Spleen (tissue), 11 donors: ENCODE data around the gene ADM2. TPM values are rescaled to one million over a fixed set of nuclear protein-coding genes. Genes with fewer than 3 reads are reported as not detected.

Source experiments
- DNase-seq: peaks from one replicate; pipeline ENCODE4 v3.0.0-alpha.2; 2020
- H3K27ac ChIP-seq, 8 donors: fragments of 200-600 bp; sonication (generic) in 7 of 8; 1 replicate in 4 of 8; 2 replicates in 4 of 8; pipeline versions ENCODE4 v1.5.0 to v1.8.0; 2016 to 2021; ENCODE audit warnings: inconsistent platforms in 4 of 8, mild to moderate bottlenecking in 4 of 8, moderate library complexity in 1 of 8
- H3K27me3 ChIP-seq, 7 donors: fragments of 200-600 bp; sonication (generic) in 6 of 7; replicated peaks in 1 of 7; 1 replicate in 4 of 7; 2 replicates in 3 of 7; pipeline versions ENCODE4 v1.5.0 to v1.8.0; 2016 to 2021; ENCODE audit warnings: inconsistent platforms in 3 of 7, mild to moderate bottlenecking in 1 of 7
- H3K36me3 ChIP-seq, 6 donors: fragments of 200-600 bp; sonication (generic) in 5 of 6; 1 replicate in 4 of 6; 2 replicates in 2 of 6; pipeline versions ENCODE4 v1.5.0 to v1.8.0; 2016 to 2021; ENCODE audit warnings: inconsistent platforms in 2 of 6
- H3K4me1 ChIP-seq, 6 donors: fragments of 200-600 bp; sonication (generic) in 5 of 6; 1 replicate in 3 of 6; 2 replicates in 3 of 6; pipeline versions ENCODE4 v1.5.0 to v1.8.0; 2016 to 2021; ENCODE audit warnings: inconsistent platforms in 3 of 6
- H3K4me3 ChIP-seq, 8 donors: fragments of 200-600 bp; sonication (generic) in 7 of 8; 1 replicate in 4 of 8; 2 replicates in 4 of 8; pipeline versions ENCODE4 v1.5.0 to v1.8.0; 2016 to 2021; ENCODE audit warnings: inconsistent platforms in 4 of 8, mild to moderate bottlenecking in 4 of 8, moderate library complexity in 2 of 8
- H3K9me3 ChIP-seq, 8 donors: fragments of 200-600 bp; sonication (generic) in 7 of 8; 1 replicate in 4 of 8; 2 replicates in 4 of 8; pipeline versions ENCODE4 v1.5.0 to v1.8.0; 2016 to 2021; ENCODE audit warnings: inconsistent platforms in 4 of 8
- CTCF ChIP-seq, 11 experiments: fragments of 200-600 bp in 7 of 11; fragments of 450-650 bp in 4 of 11; sonication (generic) in 4 of 11; IDR thresholded peaks in 8 of 11; conservative IDR thresholded peaks in 3 of 11; 1 replicate in 7 of 11; 2 replicates in 4 of 11; pipeline versions ENCODE4 v1.4.0 to v1.8.0; 2016 to 2021; ENCODE audit warnings: antibody characterized with exemption in 11 of 11, inconsistent platforms in 4 of 11, mild to moderate bottlenecking in 1 of 11
- POLR2A ChIP-seq, 3 donors: fragments of 450-650 bp; IDR thresholded peaks; one replicate each; pipeline ENCODE4 v1.5.1; 2017; ENCODE audit warnings: antibody characterized with exemption in 3 of 3, mild to moderate bottlenecking in 1 of 3
- POLR2AphosphoS5 ChIP-seq, 3 donors: sonication (generic); formaldehyde crosslinking; IDR thresholded peaks; one replicate each; pipeline ENCODE4 v1.5.1; 2017; ENCODE audit warnings: antibody characterized with exemption in 3 of 3
- WGBS, 5 donors: extraction: QIAGEN DNeasy Blood & Tissue Kit in 3 of 5; methylation state at CpG; one replicate each; pipeline versions ENCODE4 v1.1.5 to v1.1.7; 2013 to 2018; 5-methylcytosine and 5-hydroxymethylcytosine counted together
- intact Hi-C: fragments of 100-400 bp; cut with DNase I; formaldehyde crosslinking; loops from one replicate; pipeline ENCODE4 v1.15.0; 2023; ENCODE audit warnings: low total_unique reads
- polyA plus RNA-seq, 3 donors: library from polyadenylated mRNA; stranded (reverse); fragments of 200-250 nt; gene quantifications; one replicate each; pipeline ENCODE4 v1.2.1, GENCODE V29; 2013
- total RNA-seq, 7 donors: library from RNA; depleted of rRNA in 3 of 7; stranded (reverse); fragments of >200 nt in 3 of 7; fragmentation: NEBNext Ultra II Directional in 4 of 7; extraction: Animal tissue kit (Norgen Biotek cat#: 25700) in 4 of 7; gene quantifications; one replicate each; pipeline versions ENCODE4 v1.1.0 to v1.2.1, GENCODE V29; 2016 to 2021
- donor health status: healthy with polysubstance abuse.
- donor health status: DM: no; HTN: no; CAD: no; lungs with moderate emphysema.
- donor health status: DM: no; HTN: no; CAD: no.
- donor health status: Bipolar disorder and iron deficiency.
- donor health status: healthy.
- donor health status: DM: no; HTN: no; CAD: no.
- donor health status: DM: yes; HTN: yes; CAD: no.

Gene ADM2
- total and polyA plus RNA-seq, 10 donors, result 0.74 to 3.5 (median 2.0) TPM

DNA sequence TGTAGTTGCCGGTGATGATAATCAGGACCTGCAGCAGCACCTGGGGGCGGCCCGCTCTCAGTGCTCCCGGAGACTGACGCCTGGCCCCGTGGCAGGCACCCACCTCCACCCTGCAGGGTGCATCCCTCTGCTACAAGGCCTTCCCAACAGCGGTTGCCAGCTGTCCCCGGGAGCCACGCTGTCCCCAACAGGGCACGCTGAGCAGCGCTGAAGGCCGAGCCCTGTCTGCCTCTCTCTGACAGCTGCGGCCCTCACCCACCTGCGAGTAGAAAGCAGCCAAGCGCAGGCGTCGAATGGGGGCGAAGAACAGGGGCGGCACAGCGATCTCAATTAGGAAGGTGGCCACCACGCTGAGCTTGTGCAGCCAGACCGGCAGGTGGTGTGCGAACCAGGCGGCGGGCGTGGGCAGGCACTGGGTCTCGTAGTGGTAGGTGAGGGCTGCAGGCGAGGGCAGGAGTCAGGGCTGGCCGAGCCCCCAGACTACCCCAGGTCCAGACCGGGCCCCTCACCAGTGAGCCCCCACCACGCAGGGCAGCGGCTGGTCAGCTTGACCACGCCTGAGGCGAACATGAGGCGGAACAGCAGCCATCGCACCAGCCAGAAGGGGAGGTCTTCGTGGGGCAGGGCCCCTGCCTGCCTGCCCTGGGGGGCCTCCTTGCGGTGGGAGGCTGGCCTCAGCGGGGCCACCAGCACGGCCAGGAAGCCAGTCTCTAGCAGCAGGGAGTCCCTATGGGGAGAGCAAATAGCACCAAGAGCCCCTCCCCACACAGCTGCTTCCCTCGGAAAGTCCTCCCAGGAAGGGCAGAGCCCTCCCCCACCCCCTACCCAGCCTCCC, 24.6 kb downstream of the ADM2 start:
- H3K36me3 ChIP-seq, result peaks cover 0 to 57% (median 37%) of the 10 kb centered on the region in 6 donors
- peak overlapping the region in 7 of 8 donors; percentile 56 to 96 (median 81) for H3K4me3 ChIP-seq
- H3K9me3 ChIP-seq, result no peaks in the 10 kb centered on the region
- H3K27me3 ChIP-seq, result no peaks in the 10 kb centered on the region
- H3K4me1 ChIP-seq, result peaks cover 18 to 53% (median 33%) of the 10 kb centered on the region in 6 donors
- WGBS, 5 donors, result 91 to 96% (median 93%) methylated on average over 29 to 41 of the region's 41 CpGs
- peak; percentile 87 for DNase-seq
- intact Hi-C loops, result no loop called here
- peak overlapping the region in 2 of 8 donors; percentile 91 to 97 for H3K27ac ChIP-seq
- TF ChIP-seq POLR2A (IDR thresholded peaks at IDR 0.05) (no peak), CTCF (IDR thresholded peaks at IDR 0.05 in 8 of 11, conservative IDR thresholded peaks at IDR 0.05 in 3 of 11) (no peak), POLR2AphosphoS5 (IDR thresholded peaks at IDR 0.05) (no peak)

DNA sequence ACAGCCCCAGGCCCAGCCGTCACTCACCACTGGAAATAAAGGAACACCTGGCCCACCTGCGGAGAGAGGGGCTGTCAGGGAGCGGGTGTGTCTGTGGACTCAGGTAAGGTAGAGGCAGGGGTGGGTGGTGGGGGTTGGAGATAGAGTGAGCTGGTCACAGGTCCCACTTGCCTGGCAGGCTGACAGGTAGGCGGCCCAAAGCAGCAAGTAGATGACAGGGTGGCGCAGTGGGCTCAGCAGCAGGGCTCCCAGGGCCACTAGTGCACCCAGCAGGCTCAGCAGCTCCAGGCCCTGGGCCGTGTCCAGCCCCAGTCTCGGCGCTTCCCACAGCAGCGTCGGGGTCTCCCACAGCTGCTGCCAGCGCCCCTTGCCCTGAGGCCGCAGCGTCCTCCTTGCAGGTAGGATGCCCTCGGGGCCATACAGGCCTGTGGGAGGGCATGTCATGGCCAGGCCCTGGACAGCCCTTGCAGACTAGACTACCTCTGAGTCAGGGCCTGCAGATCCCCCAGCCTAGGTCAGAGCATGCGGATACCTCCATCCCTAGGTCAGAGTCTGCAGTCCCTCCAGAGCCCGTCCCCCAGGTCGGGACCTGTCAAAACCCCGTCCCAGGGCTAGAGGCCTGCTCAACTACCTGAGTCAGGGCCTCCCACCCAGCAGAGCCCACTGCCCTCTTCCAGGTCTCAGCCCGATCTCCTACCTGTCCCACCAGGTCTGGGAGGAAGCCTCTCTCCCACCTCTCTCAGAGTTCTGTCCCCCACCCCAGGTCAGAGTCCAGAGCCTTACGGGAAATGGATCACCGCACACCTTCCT, 25.5 kb downstream of the ADM2 start:
- intact Hi-C loops, result no loop called here
- peak; percentile 91 for DNase-seq
- H3K27ac ChIP-seq, result peak overlapping the region; percentile 72 to 97 (median 91)
- WGBS, 5 donors, result 30 to 50% (median 45%) methylated on average over 12 to 21 of the region's 21 CpGs
- peak overlapping the region; percentile 56 to 96 (median 83) for H3K4me3 ChIP-seq
- no peaks in the 10 kb centered on the region for H3K27me3 ChIP-seq
- H3K36me3 ChIP-seq, result peaks cover 0 to 60% (median 37%) of the 10 kb centered on the region in 6 donors
- H3K4me1 ChIP-seq, result peaks cover 18 to 53% (median 33%) of the 10 kb centered on the region in 6 donors
- TF ChIP-seq POLR2AphosphoS5 (IDR thresholded peaks at IDR 0.05) (no peak), CTCF (IDR thresholded peaks at IDR 0.05 in 8 of 11, conservative IDR thresholded peaks at IDR 0.05 in 3 of 11) (no peak), POLR2A (IDR thresholded peaks at IDR 0.05) (no peak)
- H3K9me3 ChIP-seq, result no peaks in the 10 kb centered on the region

GRCh38 chr22:50507421-50507990, 26.2 kb downstream of the ADM2 start, which contains the start of gene LMF2:
LMF2 (minus strand) TSS chr22:50507702; CDS start chr22:50507675, 27 bp downstream.
- WGBS, 5 donors, result 0 to 1% (median 1%) methylated on average over 11 to 62 of the region's 62 CpGs

More at GRCh38 chr22:50507421-50507990, 26.2 kb downstream of the ADM2 start, which contains the start of gene LMF2:
- intact Hi-C loops, result no loop called here
- Histone ChIP-seq H3K27me3 (no peaks in the 10 kb centered on the region), H3K36me3 (peaks cover 0 to 58% (median 33%) of the 10 kb centered on the region in 6 donors), H3K4me1 (peaks cover 18 to 54% (median 33%) of the 10 kb centered on the region in 6 donors), H3K9me3 (no peaks in the 10 kb centered on the region), H3K27ac (peak within 1 kb of the TSS; percentile 82 to 97 (median 93)), H3K4me3 (peak within 1 kb of the TSS; percentile 63 to 96 (median 84))
- TF ChIP-seq CTCF (IDR thresholded peaks at IDR 0.05 in 8 of 11, conservative IDR thresholded peaks at IDR 0.05 in 3 of 11), result peak in 3 of 11 experiments; percentile 10 to 19 (median 15)
- peak; percentile 77 to 85 (median 82) for TF ChIP-seq POLR2AphosphoS5 (IDR thresholded peaks at IDR 0.05)
- peak in 1 of 3 donors; percentile 17 for TF ChIP-seq POLR2A (IDR thresholded peaks at IDR 0.05)
- DNase-seq, result peak; percentile 99
